Fibroblast of villous mesenchyme (primary cell): ENCODE data around the gene TRAPPC4. TPM values are rescaled to one million over a fixed set of nuclear protein-coding genes. Genes with fewer than 3 reads are reported as not detected.

Source experiments
- DNase-seq: peaks from one replicate; pipeline ENCODE4 v3.0.0-alpha.2; 2010; ENCODE audit warnings: low read depth
- H3K4me3 ChIP-seq: 2 replicates; pipeline ENCODE4 v1.5.1; 2011; ENCODE audit warnings: low read depth, mild to moderate bottlenecking, low read length
- total RNA-seq: library from RNA; depleted of rRNA; stranded (reverse); fragments of >200 nt; gene quantifications from 2 replicates; pipeline ENCODE4 v1.2.3, GENCODE V29; 2012
- TF ChIP-seq, protein P1 (sequence below): IDR thresholded peaks from 2 replicates; pipeline ENCODE4 v1.5.1; 2012; ENCODE audit warnings: low read depth, mild to moderate bottlenecking, low read length; ENCODE audit not compliant: insufficient read depth

The TRAPPC4 gene
- total RNA-seq, 1 donor: 94.6 TPM

DNA sequence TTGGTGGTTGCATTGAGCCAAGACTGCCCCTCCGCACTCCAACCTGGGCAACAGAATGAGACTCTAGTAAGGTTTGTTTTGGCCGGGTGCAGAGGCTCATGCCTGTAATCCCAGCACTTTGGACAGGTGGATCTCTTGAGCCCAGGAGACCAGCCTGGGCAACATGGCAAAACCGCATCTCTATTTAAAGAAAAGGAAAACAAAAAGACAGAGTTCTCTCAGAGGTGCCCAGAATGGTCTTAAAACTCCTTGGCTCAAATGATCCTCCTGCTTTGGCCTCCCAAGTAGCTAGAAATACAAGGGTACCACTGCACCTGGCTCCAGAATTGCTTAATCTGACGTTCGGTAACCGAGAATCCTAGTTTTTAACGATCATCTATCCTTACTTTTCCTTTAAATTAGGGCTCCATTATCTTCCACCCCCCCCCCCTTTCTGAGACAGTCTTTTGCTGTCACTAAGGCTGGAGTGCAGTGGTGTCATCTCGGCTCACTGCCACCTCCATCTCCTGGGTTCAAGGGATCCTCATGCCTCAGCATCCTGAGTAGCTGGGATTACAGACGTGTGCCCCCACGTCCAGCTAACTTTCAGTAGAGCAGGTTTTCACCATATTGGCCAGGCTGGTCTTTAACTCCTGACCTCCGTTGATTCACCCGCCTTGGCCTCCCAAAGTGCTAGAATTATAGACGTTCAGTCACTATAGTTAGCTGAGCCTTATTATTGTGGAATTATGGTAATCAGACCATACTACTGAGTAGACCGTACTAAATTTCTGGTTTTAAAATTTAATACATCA lies 2.2 kb upstream of the TRAPPC4 start:
- TF ChIP-seq, protein P1, sequence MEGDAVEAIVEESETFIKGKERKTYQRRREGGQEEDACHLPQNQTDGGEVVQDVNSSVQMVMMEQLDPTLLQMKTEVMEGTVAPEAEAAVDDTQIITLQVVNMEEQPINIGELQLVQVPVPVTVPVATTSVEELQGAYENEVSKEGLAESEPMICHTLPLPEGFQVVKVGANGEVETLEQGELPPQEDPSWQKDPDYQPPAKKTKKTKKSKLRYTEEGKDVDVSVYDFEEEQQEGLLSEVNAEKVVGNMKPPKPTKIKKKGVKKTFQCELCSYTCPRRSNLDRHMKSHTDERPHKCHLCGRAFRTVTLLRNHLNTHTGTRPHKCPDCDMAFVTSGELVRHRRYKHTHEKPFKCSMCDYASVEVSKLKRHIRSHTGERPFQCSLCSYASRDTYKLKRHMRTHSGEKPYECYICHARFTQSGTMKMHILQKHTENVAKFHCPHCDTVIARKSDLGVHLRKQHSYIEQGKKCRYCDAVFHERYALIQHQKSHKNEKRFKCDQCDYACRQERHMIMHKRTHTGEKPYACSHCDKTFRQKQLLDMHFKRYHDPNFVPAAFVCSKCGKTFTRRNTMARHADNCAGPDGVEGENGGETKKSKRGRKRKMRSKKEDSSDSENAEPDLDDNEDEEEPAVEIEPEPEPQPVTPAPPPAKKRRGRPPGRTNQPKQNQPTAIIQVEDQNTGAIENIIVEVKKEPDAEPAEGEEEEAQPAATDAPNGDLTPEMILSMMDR: no peak
- no peak for DNase-seq
- H3K4me3 ChIP-seq: peak overlapping the region; percentile 95

DNA sequence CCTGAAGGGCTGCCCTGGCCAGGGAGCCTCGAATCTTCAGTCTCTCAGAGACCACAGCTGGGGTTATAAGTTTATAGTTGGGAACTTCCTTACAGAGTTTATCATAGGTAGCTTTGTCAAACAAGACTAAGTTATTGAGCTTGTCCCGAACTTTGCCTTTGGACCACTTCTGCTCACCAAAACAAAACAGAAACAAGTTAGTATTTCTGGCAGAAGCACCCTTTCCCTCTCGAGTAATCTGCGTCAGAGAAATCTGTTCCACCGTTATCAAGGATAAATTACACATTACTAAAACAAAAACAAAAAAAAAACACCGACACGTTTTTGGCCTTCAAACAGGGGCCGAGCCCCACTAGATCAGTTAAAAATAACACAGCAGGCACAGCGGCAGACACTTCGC lies 1.2 kb upstream of the TRAPPC4 start:
- H3K4me3 ChIP-seq: peak overlapping the region; percentile 95
- peak; percentile 37 for DNase-seq

DNA sequence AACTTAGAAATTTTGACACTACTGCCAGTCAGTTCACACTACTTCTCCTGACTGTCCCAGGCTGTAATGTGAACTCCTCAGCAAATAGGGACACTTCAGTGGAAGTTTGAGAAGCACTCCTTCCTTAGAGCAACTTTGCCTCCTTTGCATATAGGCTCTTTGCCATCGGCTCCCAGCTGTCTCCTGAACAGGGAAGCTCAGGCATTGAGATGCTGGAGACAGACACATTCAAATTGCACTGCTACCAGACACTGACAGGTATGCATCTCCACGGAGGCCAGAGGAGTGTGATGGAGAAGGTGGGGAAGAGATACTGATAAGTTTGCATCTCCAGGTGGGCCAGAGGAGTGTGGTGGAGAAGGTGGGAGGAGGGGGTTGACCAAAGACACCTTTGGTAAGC lies 1.4 kb downstream of the TRAPPC4 start:
- TF ChIP-seq, protein P1: no peak
- H3K4me3 ChIP-seq: peak overlapping the region; percentile 95
- no peak for DNase-seq

DNA sequence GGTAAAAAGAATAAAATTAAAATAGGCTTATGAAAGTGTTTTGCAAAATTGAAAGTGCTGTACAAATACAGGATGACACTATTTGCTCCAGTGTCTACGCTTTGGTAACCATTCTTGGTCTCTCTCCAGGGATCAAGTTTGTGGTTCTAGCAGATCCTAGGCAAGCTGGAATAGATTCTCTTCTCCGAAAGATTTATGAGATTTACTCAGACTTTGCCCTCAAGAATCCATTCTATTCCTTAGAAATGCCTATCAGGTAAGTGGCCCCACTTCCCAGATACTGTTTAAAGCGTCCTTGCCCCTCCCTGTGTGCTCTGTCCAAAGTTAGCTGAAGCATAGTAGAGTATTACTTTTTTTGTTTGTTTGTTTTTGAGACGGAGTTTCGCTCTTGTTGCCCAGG lies 3.1 kb downstream of the TRAPPC4 start:
- TF ChIP-seq, protein P1: no peak
- H3K4me3 ChIP-seq: no peak overlapping the region
- DNase-seq: no peak

DNA sequence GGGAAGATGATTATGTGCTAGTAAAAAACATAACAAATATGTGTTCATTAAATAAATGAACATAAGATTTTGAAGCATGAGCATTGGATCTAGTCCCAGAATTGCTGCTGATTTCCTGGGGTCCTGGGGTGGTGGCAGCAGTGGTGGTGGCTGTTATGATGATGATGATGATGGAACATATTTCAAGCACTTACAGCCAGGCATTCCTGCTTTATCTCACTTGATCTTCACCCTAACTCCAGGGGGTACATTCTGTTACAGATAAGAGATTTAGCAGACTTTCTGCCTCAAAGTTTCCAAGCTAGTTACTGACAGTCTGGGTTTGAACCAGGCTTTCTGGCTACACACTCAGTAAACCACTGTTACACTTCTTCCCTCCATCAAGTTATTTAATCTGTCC lies 5.2 kb downstream of the TRAPPC4 start:
- TF ChIP-seq, protein P1: no peak
- DNase-seq: no peak
- no peak overlapping the region for H3K4me3 ChIP-seq

DNA sequence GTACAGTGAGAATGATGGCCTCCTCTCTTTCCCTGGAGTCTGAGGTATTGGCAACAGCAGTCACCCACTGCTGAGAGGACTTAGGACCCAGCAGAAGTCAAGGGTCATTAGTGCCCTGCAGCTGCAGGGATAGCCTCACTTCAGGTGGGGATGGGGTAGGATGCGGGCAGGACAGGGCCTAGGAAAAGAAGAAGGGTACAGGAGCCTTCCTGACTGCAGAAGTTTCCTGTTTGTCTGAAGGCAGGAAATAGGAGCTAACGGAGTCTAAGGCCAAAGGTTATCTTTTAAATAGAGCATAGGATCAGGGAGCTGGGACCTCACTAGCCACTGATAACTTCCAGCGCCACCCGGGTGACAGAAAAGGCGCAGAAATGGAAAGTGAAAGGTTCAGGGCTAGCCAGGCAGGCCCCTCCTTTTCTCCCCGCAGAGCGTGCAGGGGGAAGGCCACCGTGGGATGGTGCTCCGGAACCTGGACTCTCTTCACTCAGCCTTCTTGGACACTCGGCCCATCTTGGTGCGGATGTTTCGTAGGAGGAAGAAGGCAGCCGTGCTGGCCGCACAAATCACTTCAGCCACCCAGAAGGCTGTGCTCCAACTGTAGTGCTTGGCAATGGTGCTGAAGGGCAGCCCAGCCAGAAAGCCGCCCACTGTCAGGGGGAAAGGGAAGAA lies 6.0 kb downstream of the TRAPPC4 start:
- H3K4me3 ChIP-seq: no peak overlapping the region
- peak; percentile 22 for DNase-seq
- TF ChIP-seq, protein P1: no peak

DNA sequence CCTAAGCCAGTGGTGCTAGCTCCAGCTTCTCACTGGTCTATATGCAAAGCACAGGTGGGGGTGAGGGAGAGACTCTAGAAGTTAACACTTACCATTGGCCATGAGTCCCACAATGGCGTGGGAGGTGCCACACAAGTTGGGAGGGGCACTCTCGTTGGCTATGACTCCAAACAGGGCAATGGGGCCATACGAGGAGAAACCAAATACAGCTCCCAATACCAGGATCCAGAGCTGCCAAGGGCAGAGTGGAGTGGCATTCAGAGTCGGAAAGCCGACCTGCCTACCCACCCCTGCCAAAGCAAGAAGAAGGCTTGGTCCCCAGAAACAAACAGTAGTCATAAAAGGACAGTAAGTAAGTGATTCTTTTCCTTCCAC lies 6.5 kb downstream of the TRAPPC4 start:
- DNase-seq: no peak
- TF ChIP-seq, protein P1: no peak
- no peak overlapping the region for H3K4me3 ChIP-seq
